Measurements from ENCODE around the gene COMP. TPM values are rescaled to one million over a fixed set of nuclear protein-coding genes. Genes with fewer than 3 reads are reported as not detected.
"Not testable (repeated sequence)": the region's sequence is repeated elsewhere in the genome, so short reads cannot be mapped to it uniquely, and the experiment has no call there.

Gene COMP
- total RNA-seq, 1 donor from 2014 or later: not detected

- DNase-seq (ENCODE audit: low spot score) (no peak), ATAC-seq (peak; percentile 9)
Observed at GRCh38 chr19:18735752-18736151, 55.4 kb downstream of the COMP start.

- ATAC-seq: no peak
Observed at GRCh38 chr19:18735324-18735723, 55.8 kb downstream of the COMP start.

GRCh38 chr19:18733762-18734332 lies 57.3 kb downstream of the COMP start:
- DNase-seq (ENCODE audit: low spot score); ATAC-seq: not testable (repeated sequence)

More at GRCh38 chr19:18735324-18735723, 55.8 kb downstream of the COMP start:
- no peak for DNase-seq (ENCODE audit: low spot score)

- DNase-seq (ENCODE audit: low spot score): no peak
- no peak for ATAC-seq
Observed at GRCh38 chr19:18733196-18733647, 57.9 kb downstream of the COMP start.

Other genes starting within 250 kb of the COMP start
- gene FKBP8, start 247.7 kb downstream of the COMP start, total RNA-seq: 116 TPM
- 30.4 TPM for gene KXD1, start 233.4 kb downstream of the COMP start, total RNA-seq
- 425 TPM for gene UBA52, start 219.4 kb downstream of the COMP start, total RNA-seq
- 55.7 TPM for gene REX1BD, start 202.5 kb downstream of the COMP start, total RNA-seq
- 0.20 TPM for gene CRLF1, start 184.5 kb downstream of the COMP start, total RNA-seq
- gene TMEM59L, start 178.4 kb downstream of the COMP start, total RNA-seq: not detected
- 6.1 TPM for gene KLHL26, start 154.3 kb downstream of the COMP start, total RNA-seq
- gene CRTC1, start 107.6 kb downstream of the COMP start, total RNA-seq: 6.2 TPM
- gene UPF1, start 40.7 kb upstream of the COMP start, total RNA-seq: 43.5 TPM
- gene CERS1, start 104.9 kb upstream of the COMP start, total RNA-seq: 0.08 TPM
- gene COPE, start 128.1 kb upstream of the COMP start, total RNA-seq: 113 TPM
- gene DDX49, start 128.4 kb upstream of the COMP start, total RNA-seq: 18.9 TPM
- 2.8 TPM for gene HOMER3, start 149.9 kb upstream of the COMP start, total RNA-seq
- 35.4 TPM for gene SUGP2, start 242.2 kb upstream of the COMP start, total RNA-seq
- gene ARMC6, start 242.3 kb upstream of the COMP start, total RNA-seq: 50.9 TPM

All from left lobe of liver (tissue), 2 donors.